HEK293 (cell line): ENCODE data around the gene EPM2A.

Source experiments
- CTCF ChIA-PET: fragments of 350-600 bp; formaldehyde crosslinking; extraction: SDS; loops from one replicate; lab custom pipeline; 2021; ENCODE audit warnings: antibody characterized with exemption; lab: Yijun Ruan, JAX
- POLR2A ChIA-PET: fragments of 300-600 bp; formaldehyde crosslinking; extraction: SDS; loops from one replicate; lab custom pipeline; 2020; ENCODE audit warnings: antibody characterized with exemption, inconsistent platforms; lab: Yijun Ruan, JAX
- H3K27ac ChIP-seq: fragments of 200-500 bp; sonication (Bioruptor generic); 2 replicates; pipeline ENCODE4 v1.5.1; 2014; ENCODE audit warnings: low read depth, low read length, control low read depth, inconsistent platforms; ENCODE audit errors: extremely low read depth
- H3K36me3 ChIP-seq, 2 experiments: fragments of 200-500 bp in 1 of 2; sonication (Bioruptor generic) in 1 of 2; 1 replicate in 1 of 2; 2 replicates in 1 of 2; pipeline ENCODE4 v1.5.1; 2014 to 2017; ENCODE audit warnings: inconsistent platforms in 2 of 2, low read length in 2 of 2; ENCODE audit not compliant: control insufficient read depth in 2 of 2, insufficient read depth in 1 of 2
- H3K4me1 ChIP-seq: fragments of 200-500 bp; sonication (Bioruptor generic); 2 replicates; pipeline ENCODE4 v1.5.1; 2014; ENCODE audit warnings: mild to moderate bottlenecking, low read length, inconsistent platforms; ENCODE audit not compliant: control insufficient read depth, insufficient read depth
- H3K4me3 ChIP-seq: 2 replicates; pipeline ENCODE4 v1.5.1; 2011; ENCODE audit warnings: low read depth, mild to moderate bottlenecking, control low read depth, low read length, moderate library complexity
- H3K9me3 ChIP-seq: fragments of 200-500 bp; sonication (Bioruptor generic); 2 replicates; pipeline ENCODE4 v1.5.1; 2014; ENCODE audit warnings: low read depth, low read length, inconsistent platforms; ENCODE audit not compliant: control insufficient read depth, insufficient read depth
- AEBP2 ChIP-seq: fragments of 450-650 bp; formaldehyde crosslinking; IDR thresholded peaks from 2 replicates; pipeline ENCODE4 v1.5.1; 2016; ENCODE audit warnings: missing biosample characterization, missing genetic modification characterization, borderline replicate concordance
- ATF2 ChIP-seq: fragments of 450-650 bp; formaldehyde crosslinking; IDR thresholded peaks from 2 replicates; pipeline ENCODE4 v1.5.1; 2016; ENCODE audit warnings: missing biosample characterization, missing genetic modification characterization, low read depth
- FEZF1 ChIP-seq: fragments of 450-650 bp; formaldehyde crosslinking; IDR thresholded peaks from 2 replicates; pipeline ENCODE4 v1.5.1; 2016; ENCODE audit warnings: missing biosample characterization, missing genetic modification characterization
- IKZF3 ChIP-seq: fragments of 450-650 bp; IDR thresholded peaks from 2 replicates; pipeline ENCODE4 v1.5.0; 2018; ENCODE audit warnings: missing biosample characterization, mild to moderate bottlenecking, missing genetic modification characterization, moderate library complexity
- OVOL3 ChIP-seq: fragments of 450-650 bp; formaldehyde crosslinking; IDR thresholded peaks from 2 replicates; pipeline ENCODE4 v1.5.1; 2016; ENCODE audit warnings: missing biosample characterization, missing genetic modification characterization
- PRDM10 ChIP-seq: fragments of 450-650 bp; formaldehyde crosslinking; IDR thresholded peaks from 2 replicates; pipeline ENCODE4 v1.5.1; 2016; ENCODE audit warnings: missing biosample characterization, missing genetic modification characterization
- WT1 ChIP-seq: fragments of 450-650 bp; formaldehyde crosslinking; IDR thresholded peaks from 2 replicates; pipeline ENCODE4 v1.5.1; 2016; ENCODE audit warnings: missing biosample characterization, missing genetic modification characterization
- YY1 ChIP-seq: fragments of 450-650 bp; formaldehyde crosslinking; IDR thresholded peaks from 2 replicates; pipeline ENCODE4 v1.5.1; 2018; ENCODE audit warnings: missing biosample characterization, missing genetic modification characterization
- ZBTB10 ChIP-seq: fragments of 450-650 bp; formaldehyde crosslinking; IDR thresholded peaks from 2 replicates; pipeline ENCODE4 v1.5.1; 2016; ENCODE audit warnings: missing biosample characterization, missing genetic modification characterization
- ZBTB49 ChIP-seq: fragments of 450-650 bp; formaldehyde crosslinking; IDR thresholded peaks from 2 replicates; pipeline ENCODE4 v1.5.1; 2016; ENCODE audit warnings: missing biosample characterization, missing genetic modification characterization, low read depth
- ZFP3 ChIP-seq: fragments of 450-650 bp; formaldehyde crosslinking; IDR thresholded peaks from 2 replicates; pipeline ENCODE4 v1.5.1; 2016; ENCODE audit warnings: low read depth, missing biosample characterization, missing genetic modification characterization
- ZNF10 ChIP-seq: fragments of 450-650 bp; formaldehyde crosslinking; IDR thresholded peaks from 2 replicates; pipeline ENCODE4 v1.5.1; 2017; ENCODE audit warnings: missing biosample characterization, missing genetic modification characterization
- ZNF114 ChIP-seq: fragments of 450-650 bp; formaldehyde crosslinking; IDR thresholded peaks from 2 replicates; pipeline ENCODE4 v1.5.0; 2017; ENCODE audit warnings: missing biosample characterization, missing genetic modification characterization
- ZNF140 ChIP-seq: fragments of 450-650 bp; formaldehyde crosslinking; IDR thresholded peaks from 2 replicates; pipeline ENCODE4 v1.5.1; 2016; ENCODE audit warnings: missing biosample characterization, missing genetic modification characterization
- ZNF169 ChIP-seq: fragments of 450-650 bp; formaldehyde crosslinking; IDR thresholded peaks from 2 replicates; pipeline ENCODE4 v1.5.1; 2016; ENCODE audit warnings: missing biosample characterization, missing genetic modification characterization
- ZNF175 ChIP-seq: fragments of 450-650 bp; formaldehyde crosslinking; IDR thresholded peaks from 2 replicates; pipeline ENCODE4 v1.5.1; 2016; ENCODE audit warnings: missing biosample characterization, missing genetic modification characterization
- ZNF214 ChIP-seq: fragments of 450-650 bp; formaldehyde crosslinking; IDR thresholded peaks from 2 replicates; pipeline ENCODE4 v1.5.1; 2017; ENCODE audit warnings: missing biosample characterization, mild to moderate bottlenecking, missing genetic modification characterization, borderline replicate concordance
- ZNF335 ChIP-seq: fragments of 450-650 bp; formaldehyde crosslinking; conservative IDR thresholded peaks from 2 replicates; pipeline ENCODE4 v1.5.1; 2016; ENCODE audit warnings: missing biosample characterization, missing genetic modification characterization
- ZNF366 ChIP-seq: fragments of 450-650 bp; formaldehyde crosslinking; conservative IDR thresholded peaks from 2 replicates; pipeline ENCODE4 v1.5.1; 2016; ENCODE audit warnings: missing biosample characterization, missing genetic modification characterization
- ZNF510 ChIP-seq: fragments of 450-650 bp; formaldehyde crosslinking; IDR thresholded peaks from 2 replicates; pipeline ENCODE4 v1.5.1; 2018; ENCODE audit warnings: mild to moderate bottlenecking, missing genetic modification characterization, missing biosample characterization; ENCODE audit not compliant: insufficient replicate concordance
- ZNF558 ChIP-seq: fragments of 450-650 bp; formaldehyde crosslinking; IDR thresholded peaks from 2 replicates; pipeline ENCODE4 v1.5.1; 2016; ENCODE audit warnings: missing biosample characterization, missing genetic modification characterization
- ZNF560 ChIP-seq: fragments of 450-650 bp; formaldehyde crosslinking; IDR thresholded peaks from 2 replicates; pipeline ENCODE4 v1.5.1; 2017; ENCODE audit warnings: missing biosample characterization, missing genetic modification characterization, borderline replicate concordance
- ZNF677 ChIP-seq: fragments of 450-650 bp; IDR thresholded peaks from 2 replicates; pipeline ENCODE4 v1.5.0; 2018; ENCODE audit warnings: missing biosample characterization, mild to moderate bottlenecking, missing genetic modification characterization, moderate library complexity
- ZNF843 ChIP-seq: fragments of 450-650 bp; formaldehyde crosslinking; IDR thresholded peaks from 2 replicates; pipeline ENCODE4 v1.5.1; 2016; ENCODE audit warnings: missing biosample characterization, missing genetic modification characterization
- TF ChIP-seq, protein P1 (sequence below): fragments of 450-650 bp; formaldehyde crosslinking; IDR thresholded peaks from 2 replicates; pipeline ENCODE4 v1.5.1; 2017; ENCODE audit warnings: missing biosample characterization, missing genetic modification characterization

The EPM2A gene

GRCh38 chr6:145713773-145714172, 21.5 kb downstream of the EPM2A start (continued):
- TF ChIP-seq ZBTB49 (no peak), ZNF114 (no peak), ZNF560 (tag by site-specific recombination) (no peak), OVOL3 (tag by site-specific recombination) (no peak), ZNF677 (tag by site-specific recombination) (no peak), IKZF3 (tag by site-specific recombination) (no peak), ZNF366 (tag by site-specific recombination) (no peak), PRDM10 (tag by site-specific recombination) (no peak)

DNA sequence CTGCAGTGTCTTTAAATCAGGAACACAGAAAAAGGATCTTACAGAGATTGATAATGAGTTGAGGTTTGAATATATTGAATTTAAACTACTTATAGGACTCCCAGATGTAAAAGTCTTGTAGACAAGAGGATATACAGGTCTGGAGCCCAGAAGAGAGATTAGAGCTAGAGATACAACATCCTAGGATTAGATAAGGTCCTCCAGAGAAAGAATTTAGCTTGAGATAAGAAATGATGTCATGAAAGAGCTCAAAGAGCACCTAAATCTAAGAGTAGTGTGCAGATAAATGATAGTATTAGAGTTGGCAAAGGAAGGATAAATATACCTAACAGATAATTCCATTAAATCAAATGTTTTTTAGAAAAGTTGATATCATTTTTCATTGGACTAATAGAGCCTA, 23.9 kb downstream of the EPM2A start:
- H3K27ac ChIP-seq, result no peak overlapping the region
- ChIA-PET POLR2A (no interaction called here), CTCF (interaction anchor here (0.6 to 0.9 kb wide), 2 partner anchors 360 to 779 kb away, joined by 3 read pairs; no protein-coding TSS in a partner anchor)
- no peak overlapping the region for H3K4me3 ChIP-seq
- no peaks in the 10 kb centered on the region for H3K4me1 ChIP-seq
- no peaks in the 10 kb centered on the region for H3K9me3 ChIP-seq
- no peaks in the 10 kb centered on the region for H3K36me3 ChIP-seq
- no peak for TF ChIP-seq WT1
- no peak for TF ChIP-seq ATF2
- no peak for TF ChIP-seq AEBP2 (tag by site-specific recombination)
- TF ChIP-seq, protein P1, sequence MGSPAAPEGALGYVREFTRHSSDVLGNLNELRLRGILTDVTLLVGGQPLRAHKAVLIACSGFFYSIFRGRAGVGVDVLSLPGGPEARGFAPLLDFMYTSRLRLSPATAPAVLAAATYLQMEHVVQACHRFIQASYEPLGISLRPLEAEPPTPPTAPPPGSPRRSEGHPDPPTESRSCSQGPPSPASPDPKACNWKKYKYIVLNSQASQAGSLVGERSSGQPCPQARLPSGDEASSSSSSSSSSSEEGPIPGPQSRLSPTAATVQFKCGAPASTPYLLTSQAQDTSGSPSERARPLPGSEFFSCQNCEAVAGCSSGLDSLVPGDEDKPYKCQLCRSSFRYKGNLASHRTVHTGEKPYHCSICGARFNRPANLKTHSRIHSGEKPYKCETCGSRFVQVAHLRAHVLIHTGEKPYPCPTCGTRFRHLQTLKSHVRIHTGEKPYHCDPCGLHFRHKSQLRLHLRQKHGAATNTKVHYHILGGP, result no peak
- no peak for TF ChIP-seq YY1
- TF ChIP-seq ZNF175 (tag by site-specific recombination), result no peak
- no peak for TF ChIP-seq ZNF140
- no peak for TF ChIP-seq ZNF558 (tag by site-specific recombination)
- TF ChIP-seq ZNF335, result no peak
- TF ChIP-seq ZFP3 (tag by site-specific recombination), result no peak
- TF ChIP-seq ZNF10 (tag by site-specific recombination), result no peak
- no peak for TF ChIP-seq ZNF510 (tag by site-specific recombination)
- TF ChIP-seq ZNF169 (tag by site-specific recombination), result no peak
- no peak for TF ChIP-seq ZNF843 (tag by site-specific recombination)
- no peak for TF ChIP-seq ZBTB10
- TF ChIP-seq FEZF1 (tag by site-specific recombination), result no peak
- no peak for TF ChIP-seq ZNF214 (tag by site-specific recombination)
